Activated CD4-positive, alpha-beta T cell treated with anti-CD3 and anti-CD28 coated beads for 36 hours (primary cell): ENCODE measurements around the gene INSYN1. TPM values are rescaled to one million over a fixed set of nuclear protein-coding genes. Genes with fewer than 3 reads are reported as not detected.

ENCODE experiments used
- ATAC-seq: fragments of 200-7000 bp; cut with Tn5 transposase; one replicate; pipeline ENCODE4 v1.10.0; 2021; ENCODE audit warnings: mild to moderate bottlenecking, moderate library complexity
- CTCF ChIA-PET: fragments of 350-600 bp; sonication (Branson Sonifier 250); formaldehyde crosslinking; loops from one replicate; lab custom pipeline; 2021; ENCODE audit warnings: antibody characterized with exemption; lab: Charles Lee
- POLR2A ChIA-PET: fragments of 350-600 bp; sonication (Branson Sonifier 250); formaldehyde crosslinking; loops from one replicate; lab custom pipeline; 2021; ENCODE audit warnings: antibody characterized with exemption, inconsistent platforms; lab: Charles Lee
- DNase-seq: peaks from one replicate; pipeline ENCODE4 v3.0.0-alpha.2; 2020
- H3K27ac Mint-ChIP-seq: one replicate; pipeline ENCODE4 v1.8.0; 2021; ENCODE audit warnings: mixed read lengths
- H3K27me3 Mint-ChIP-seq: one replicate; pipeline ENCODE4 v1.8.0; 2021; ENCODE audit warnings: mixed read lengths
- H3K36me3 Mint-ChIP-seq: one replicate; pipeline ENCODE4 v1.8.0; 2021; ENCODE audit warnings: low read depth, mixed read lengths
- H3K4me1 Mint-ChIP-seq: one replicate; pipeline ENCODE4 v1.8.0; 2021; ENCODE audit warnings: mixed read lengths
- H3K4me3 Mint-ChIP-seq: one replicate; pipeline ENCODE4 v1.8.0; 2021; ENCODE audit warnings: mild to moderate bottlenecking, moderate library complexity, mixed read lengths
- H3K9me3 Mint-ChIP-seq: one replicate; pipeline ENCODE4 v1.8.0; 2021; ENCODE audit warnings: low read depth, mixed read lengths
- intact Hi-C, 2 experiments: fragments of 100-400 bp; cut with DNase I in 1 of 2; cut with micrococcal nuclease in 1 of 2; formaldehyde crosslinking; loops; one replicate each; pipeline versions ENCODE4 v1.14.2 to v1.15.1; 2022 to 2024; cut with DNase I, micrococcal nuclease
- total RNA-seq, 2 experiments: library from RNA; stranded (reverse); gene quantifications; one replicate each; pipeline ENCODE4 v1.2.3, GENCODE V29; 2021

The INSYN1 gene
- total RNA-seq, 2 experiments from 2014 or later = not detected

- Mint-ChIP-seq H3K36me3 (no peaks in the 10 kb centered on the region), H3K27ac (no peak overlapping the region), H3K4me1 (no peaks in the 10 kb centered on the region), H3K27me3 (peaks cover 6% of the 10 kb centered on the region), H3K9me3 (no peaks in the 10 kb centered on the region), H3K4me3 (no peak overlapping the region)
- intact Hi-C loops = no loop called here
- POLR2A ChIA-PET = no interaction called here
- CTCF ChIA-PET = interaction anchor here (0.7 kb wide), 1 partner anchor 52 kb away, joined by 3 read pairs; no protein-coding TSS in a partner anchor
- ATAC-seq = no peak
- DNase-seq = no peak
Observed at GRCh38 chr15:73771385-73772045, 18.4 kb upstream of the INSYN1 start.

- CTCF ChIA-PET = interaction anchor here (0.6 kb wide), 1 partner anchor 194 kb away, joined by 3 read pairs; no protein-coding TSS in a partner anchor
Observed at GRCh38 chr15:73770050-73770449, 16.9 kb upstream of the INSYN1 start.

GRCh38 chr15:73767806-73768501, 14.8 kb upstream of the INSYN1 start:
- POLR2A ChIA-PET = no interaction called here
- peaks cover 16% of the 10 kb centered on the region for H3K27me3 Mint-ChIP-seq
- intact Hi-C loops = no loop called here

More at GRCh38 chr15:73770050-73770449, 16.9 kb upstream of the INSYN1 start:
- Mint-ChIP-seq H3K4me1 (no peaks in the 10 kb centered on the region), H3K4me3 (no peak overlapping the region), H3K27ac (no peak overlapping the region), H3K27me3 (peaks cover 11% of the 10 kb centered on the region), H3K36me3 (no peaks in the 10 kb centered on the region), H3K9me3 (no peaks in the 10 kb centered on the region)
- POLR2A ChIA-PET = interaction anchor here (0.5 kb wide), 1 partner anchor 224 kb away, joined by 3 read pairs; no protein-coding TSS in a partner anchor
- ATAC-seq (no peak), DNase-seq (no peak)
- intact Hi-C loops = no loop called here

GRCh38 chr15:73766598-73766997, 13.4 kb upstream of the INSYN1 start:
- H3K4me1 Mint-ChIP-seq = no peaks in the 10 kb centered on the region
- H3K9me3 Mint-ChIP-seq = no peaks in the 10 kb centered on the region
- no peaks in the 10 kb centered on the region for H3K36me3 Mint-ChIP-seq
- H3K27me3 Mint-ChIP-seq = peaks cover 16% of the 10 kb centered on the region
- intact Hi-C loops = no loop called here
- DNase-seq = no peak
- H3K4me3 Mint-ChIP-seq = no peak overlapping the region
- ChIA-PET POLR2A (interaction anchor here (0.7 kb wide), 1 partner anchor 13 kb away, joined by 4 read pairs; no protein-coding TSS in a partner anchor), CTCF (interaction anchor here (0.6 kb wide), 1 partner anchor 251 kb away, joined by 3 read pairs; no protein-coding TSS in a partner anchor)
- no peak overlapping the region for H3K27ac Mint-ChIP-seq
- no peak for ATAC-seq

More at GRCh38 chr15:73767806-73768501, 14.8 kb upstream of the INSYN1 start:
- Mint-ChIP-seq H3K4me3 (no peak overlapping the region), H3K9me3 (no peaks in the 10 kb centered on the region), H3K4me1 (no peaks in the 10 kb centered on the region), H3K36me3 (no peaks in the 10 kb centered on the region), H3K27ac (no peak overlapping the region)
- DNase-seq = no peak
- CTCF ChIA-PET = interaction anchor here (1.1 kb wide), 1 partner anchor 63 kb away, joined by 3 read pairs; no protein-coding TSS in a partner anchor
- no peak for ATAC-seq

GRCh38 chr15:73765778-73766177, 12.6 kb upstream of the INSYN1 start:
- CTCF ChIA-PET = no interaction called here

GRCh38 chr15:73763931-73764330, 10.8 kb upstream of the INSYN1 start:
- POLR2A ChIA-PET = no interaction called here

More at GRCh38 chr15:73765778-73766177, 12.6 kb upstream of the INSYN1 start:
- DNase-seq = no peak
- Mint-ChIP-seq H3K4me3 (no peak overlapping the region), H3K36me3 (no peaks in the 10 kb centered on the region), H3K27me3 (peaks cover 16% of the 10 kb centered on the region), H3K9me3 (no peaks in the 10 kb centered on the region), H3K4me1 (no peaks in the 10 kb centered on the region), H3K27ac (no peak overlapping the region)
- ATAC-seq = no peak
- POLR2A ChIA-PET = interaction anchor here (0.7 kb wide), 1 partner anchor 14 kb away, joined by 4 read pairs; no protein-coding TSS in a partner anchor
- intact Hi-C loops = no loop called here

GRCh38 chr15:73760330-73761329, 7.5 kb upstream of the INSYN1 start:
- ChIA-PET POLR2A (no interaction called here), CTCF (no interaction called here)
- Mint-ChIP-seq H3K4me1 (no peaks in the 10 kb centered on the region), H3K36me3 (no peaks in the 10 kb centered on the region), H3K27me3 (peaks cover 15% of the 10 kb centered on the region), H3K9me3 (no peaks in the 10 kb centered on the region), H3K27ac (no peak overlapping the region), H3K4me3 (no peak overlapping the region)
- ATAC-seq = no peak
- intact Hi-C loops = no loop called here
- no peak for DNase-seq

More at GRCh38 chr15:73763931-73764330, 10.8 kb upstream of the INSYN1 start:
- H3K4me1 Mint-ChIP-seq = no peaks in the 10 kb centered on the region
- intact Hi-C loops = no loop called here
- H3K27ac Mint-ChIP-seq = no peak overlapping the region
- ATAC-seq = no peak
- DNase-seq = no peak
- peaks cover 16% of the 10 kb centered on the region for H3K27me3 Mint-ChIP-seq
- H3K9me3 Mint-ChIP-seq = no peaks in the 10 kb centered on the region
- no peaks in the 10 kb centered on the region for H3K36me3 Mint-ChIP-seq
- no peak overlapping the region for H3K4me3 Mint-ChIP-seq
- CTCF ChIA-PET = no interaction called here

- H3K9me3 Mint-ChIP-seq = no peaks in the 10 kb centered on the region
- DNase-seq (no peak), ATAC-seq (no peak)
- H3K27ac Mint-ChIP-seq = no peak overlapping the region
- H3K27me3 Mint-ChIP-seq = peaks cover 29% of the 10 kb centered on the region
- no peaks in the 10 kb centered on the region for H3K36me3 Mint-ChIP-seq
- ChIA-PET POLR2A (interaction anchor here (0.7 kb wide), 1 partner anchor 9 kb away, joined by 3 read pairs; no protein-coding TSS in a partner anchor), CTCF (no interaction called here)
- no peak overlapping the region for H3K4me3 Mint-ChIP-seq
- H3K4me1 Mint-ChIP-seq = peaks cover 2% of the 10 kb centered on the region
- intact Hi-C loops = no loop called here
Observed at GRCh38 chr15:73758461-73758860, 5.3 kb upstream of the INSYN1 start.

- no peaks in the 10 kb centered on the region for H3K9me3 Mint-ChIP-seq
- H3K4me3 Mint-ChIP-seq = no peak overlapping the region
- H3K27me3 Mint-ChIP-seq = peaks cover 27% of the 10 kb centered on the region
- no peak overlapping the region for H3K27ac Mint-ChIP-seq
- H3K4me1 Mint-ChIP-seq = peaks cover 2% of the 10 kb centered on the region
- ChIA-PET POLR2A (no interaction called here), CTCF (interaction anchor here (0.7 to 0.8 kb wide), 2 partner anchors 22 to 792 kb away, joined by 3 read pairs; no protein-coding TSS in a partner anchor)
- DNase-seq (no peak), ATAC-seq (no peak)
- intact Hi-C loops = no loop called here
- H3K36me3 Mint-ChIP-seq = no peaks in the 10 kb centered on the region
Observed at GRCh38 chr15:73757571-73757970, 4.4 kb upstream of the INSYN1 start.

- Mint-ChIP-seq H3K36me3 (no peaks in the 10 kb centered on the region), H3K9me3 (no peaks in the 10 kb centered on the region), H3K27me3 (peaks cover 27% of the 10 kb centered on the region), H3K4me1 (peaks cover 2% of the 10 kb centered on the region), H3K4me3 (no peak overlapping the region), H3K27ac (no peak overlapping the region)
- ATAC-seq (no peak), DNase-seq (no peak)
- ChIA-PET CTCF (interaction anchor here (0.7 to 0.8 kb wide), 2 partner anchors 23 to 793 kb away, joined by 3 read pairs; no protein-coding TSS in a partner anchor), POLR2A (no interaction called here)
- intact Hi-C loops = no loop called here
Observed at GRCh38 chr15:73756947-73757513, 3.9 kb upstream of the INSYN1 start.
